Colon (tissue), 2 donors: Measurements from ENCODE around the gene SOWAHB.

Experiments used
- FAIRE-seq: peaks from 2 replicates; lab custom pipeline; 2012; peaks lifted over from hg19 to GRCh38; lab: Jason Lieb, UNC
- donor health status: control.
- donor health status: control.

Gene SOWAHB

DNA sequence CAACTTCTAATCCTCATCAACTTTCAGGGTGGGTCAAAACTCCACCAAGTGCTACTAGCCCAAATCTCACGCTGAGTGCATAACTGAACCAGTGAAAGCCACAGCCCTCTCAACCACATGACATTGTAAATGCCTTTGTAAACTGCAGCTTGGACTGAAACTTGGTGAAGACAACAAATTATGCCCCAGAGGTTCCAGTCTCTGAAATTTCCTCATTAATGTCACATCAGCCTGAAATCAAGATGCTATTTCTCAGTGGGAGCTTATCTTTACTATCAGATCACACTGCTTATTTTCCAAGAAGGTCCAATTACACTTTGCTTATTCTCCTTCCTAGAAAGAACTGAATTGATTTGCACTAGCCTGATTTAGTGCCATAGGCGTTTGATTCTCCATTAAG, 46.6 kb downstream of the SOWAHB start:
- no peak for FAIRE-seq

DNA sequence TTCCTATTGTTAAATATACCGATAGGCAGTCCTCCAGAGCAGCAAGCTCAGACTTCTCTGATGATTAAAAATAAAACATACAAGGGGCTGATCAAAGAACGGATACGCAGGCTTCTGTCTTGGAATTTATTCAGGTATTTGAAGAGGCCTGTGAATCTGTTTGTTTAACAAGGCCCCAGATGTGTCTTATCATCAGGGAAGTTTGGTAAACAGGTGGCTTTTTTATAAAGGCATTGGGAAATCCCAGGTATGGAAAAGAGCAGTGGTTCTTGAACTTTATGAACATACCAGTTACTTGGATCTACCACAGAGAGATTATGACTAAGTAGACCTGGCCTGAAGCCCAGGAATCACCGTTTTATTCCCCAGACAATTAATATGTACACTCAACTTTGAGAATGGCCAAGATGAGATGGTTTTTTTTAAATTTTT, 47.9 kb downstream of the SOWAHB start:
- no peak for FAIRE-seq
